Activated gamma-delta T cell (primary cell): Measurements from ENCODE around the gene LRP1B.

Experiments used
- DNase-seq: peaks from one replicate; lab custom pipeline; 2025; lab: John Stamatoyannopoulos, UW
- total RNA-seq, 2 donors: gene quantifications; one replicate each; lab custom pipeline; 2026; lab: John Stamatoyannopoulos, UW

LRP1B gene
- 0 to 0.17 reads per million in 2 donors for total RNA-seq

- no peak for DNase-seq
Measured at GRCh38 chr2:142131010-142131669, at the start of gene LRP1B. LRP1B (minus strand) TSS chr2:142131016; CDS start chr2:142130729, 287 bp downstream.

- DNase-seq: no peak
Measured at GRCh38 chr2:142179686-142180085, 48.9 kb upstream of the LRP1B start.

- no peak for DNase-seq
Measured at GRCh38 chr2:142178604-142179003, 47.8 kb upstream of the LRP1B start.

GRCh38 chr2:142176941-142177340 lies 46.1 kb upstream of the LRP1B start:
- no peak for DNase-seq

GRCh38 chr2:142175813-142176338 lies 45.1 kb upstream of the LRP1B start:
- no peak for DNase-seq

- no peak for DNase-seq
Measured at GRCh38 chr2:142174176-142174575, 43.4 kb upstream of the LRP1B start.

GRCh38 chr2:142170847-142171246 lies 40.0 kb upstream of the LRP1B start:
- no peak for DNase-seq

- DNase-seq: no peak
Measured at GRCh38 chr2:142165790-142166189, 35.0 kb upstream of the LRP1B start.

GRCh38 chr2:142153601-142154000 lies 22.8 kb upstream of the LRP1B start:
- DNase-seq: no peak

- DNase-seq: no peak
Measured at GRCh38 chr2:142150453-142150852, 19.6 kb upstream of the LRP1B start.

- DNase-seq: no peak
Measured at GRCh38 chr2:142144547-142144946, 13.7 kb upstream of the LRP1B start.

- no peak for DNase-seq
Measured at GRCh38 chr2:142142595-142142994, 11.8 kb upstream of the LRP1B start.

GRCh38 chr2:142140434-142140845 lies 9.6 kb upstream of the LRP1B start:
- DNase-seq: no peak

GRCh38 chr2:142139384-142139783 lies 8.6 kb upstream of the LRP1B start:
- no peak for DNase-seq

- no peak for DNase-seq
Measured at GRCh38 chr2:142136571-142136970, 5.8 kb upstream of the LRP1B start.

- no peak for DNase-seq
Measured at GRCh38 chr2:142134911-142135310, 4.1 kb upstream of the LRP1B start.

GRCh38 chr2:142130111-142131009 lies 456 bp downstream of the LRP1B start:
- DNase-seq: no peak

- no peak for DNase-seq
Measured at GRCh38 chr2:142128105-142128504, 2.7 kb downstream of the LRP1B start.

- DNase-seq: no peak
Measured at GRCh38 chr2:142127248-142127647, 3.6 kb downstream of the LRP1B start.

GRCh38 chr2:142124706-142125105 lies 6.1 kb downstream of the LRP1B start:
- DNase-seq: no peak

- DNase-seq: no peak
Measured at GRCh38 chr2:142119347-142119746, 11.5 kb downstream of the LRP1B start.

- no peak for DNase-seq
Measured at GRCh38 chr2:142112757-142113221, 18.0 kb downstream of the LRP1B start.
